ENCODE measurements around the gene BCL2L12.

Gene BCL2L12

GRCh38 chr19:49684983-49685553 lies 19.3 kb downstream of the BCL2L12 start:
- H3K27me3 ChIP-seq (ENCODE audit: control insufficient read depth in 5 of 5, insufficient read depth in 4 of 5, low read length in 5 of 5) = peaks cover 5 to 18% (median 10%) of the 10 kb centered on the region in 5 donors
- H3K4me1 ChIP-seq (ENCODE audit: control insufficient read depth in 5 of 5, insufficient read depth in 5 of 5, low read length in 5 of 5) = peaks cover 4 to 57% (median 41%) of the 10 kb centered on the region in 5 donors
- peaks cover 0 to 57% (median 49%) of the 10 kb centered on the region in 5 donors for H3K36me3 ChIP-seq (ENCODE audit: control insufficient read depth in 5 of 5, insufficient read depth in 5 of 5, low read length in 5 of 5)
- H3K9ac ChIP-seq (ENCODE audit: low read length in 5 of 5) = no peak overlapping the region
- no peak overlapping the region for H3K27ac ChIP-seq (ENCODE audit: low read depth, low read length)
- H3K9me3 ChIP-seq (ENCODE audit: control insufficient read depth in 5 of 5, low read length in 5 of 5) = no peaks in the 10 kb centered on the region
- H3K4me3 ChIP-seq (ENCODE audit: low read depth in 1 of 5, low read length in 5 of 5) = no peak overlapping the region

GRCh38 chr19:49685845-49686332 lies 20.2 kb downstream of the BCL2L12 start:
- Histone ChIP-seq H3K9me3 (ENCODE audit: control insufficient read depth in 5 of 5, low read length in 5 of 5) (no peaks in the 10 kb centered on the region), H3K27ac (ENCODE audit: low read depth, low read length) (no peak overlapping the region), H3K36me3 (ENCODE audit: control insufficient read depth in 5 of 5, insufficient read depth in 5 of 5, low read length in 5 of 5) (peaks cover 0 to 57% (median 49%) of the 10 kb centered on the region in 5 donors), H3K27me3 (ENCODE audit: control insufficient read depth in 5 of 5, insufficient read depth in 4 of 5, low read length in 5 of 5) (peaks cover 9 to 25% (median 12%) of the 10 kb centered on the region in 5 donors), H3K4me3 (ENCODE audit: low read depth in 1 of 5, low read length in 5 of 5) (no peak overlapping the region), H3K9ac (ENCODE audit: low read length in 5 of 5) (no peak overlapping the region), H3K4me1 (ENCODE audit: control insufficient read depth in 5 of 5, insufficient read depth in 5 of 5, low read length in 5 of 5) (peaks cover 7 to 57% (median 41%) of the 10 kb centered on the region in 5 donors)

GRCh38 chr19:49686503-49687088 lies 20.9 kb downstream of the BCL2L12 start:
- H3K4me3 ChIP-seq (ENCODE audit: low read depth in 1 of 5, low read length in 5 of 5) = no peak overlapping the region
- H3K9ac ChIP-seq (ENCODE audit: low read length in 5 of 5) = no peak overlapping the region
- no peaks in the 10 kb centered on the region for H3K9me3 ChIP-seq (ENCODE audit: control insufficient read depth in 5 of 5, low read length in 5 of 5)
- H3K27me3 ChIP-seq (ENCODE audit: control insufficient read depth in 5 of 5, insufficient read depth in 4 of 5, low read length in 5 of 5) = peaks cover 10 to 32% (median 19%) of the 10 kb centered on the region in 5 donors
- H3K27ac ChIP-seq (ENCODE audit: low read depth, low read length) = no peak overlapping the region
- H3K4me1 ChIP-seq (ENCODE audit: control insufficient read depth in 5 of 5, insufficient read depth in 5 of 5, low read length in 5 of 5) = peaks cover 7 to 61% (median 46%) of the 10 kb centered on the region in 5 donors
- H3K36me3 ChIP-seq (ENCODE audit: control insufficient read depth in 5 of 5, insufficient read depth in 5 of 5, low read length in 5 of 5) = peaks cover 0 to 57% (median 49%) of the 10 kb centered on the region in 5 donors

GRCh38 chr19:49687150-49687549 lies 21.4 kb downstream of the BCL2L12 start:
- peaks cover 10 to 33% (median 21%) of the 10 kb centered on the region in 5 donors for H3K27me3 ChIP-seq (ENCODE audit: control insufficient read depth in 5 of 5, insufficient read depth in 4 of 5, low read length in 5 of 5)
- peak overlapping the region in 1 of 5 donors; percentile 65 for H3K4me3 ChIP-seq (ENCODE audit: low read depth in 1 of 5, low read length in 5 of 5)
- no peak overlapping the region for H3K27ac ChIP-seq (ENCODE audit: low read depth, low read length)
- H3K9me3 ChIP-seq (ENCODE audit: control insufficient read depth in 5 of 5, low read length in 5 of 5) = no peaks in the 10 kb centered on the region
- peaks cover 7 to 58% (median 41%) of the 10 kb centered on the region in 5 donors for H3K4me1 ChIP-seq (ENCODE audit: control insufficient read depth in 5 of 5, insufficient read depth in 5 of 5, low read length in 5 of 5)
- no peak overlapping the region for H3K9ac ChIP-seq (ENCODE audit: low read length in 5 of 5)
- peaks cover 0 to 51% (median 43%) of the 10 kb centered on the region in 5 donors for H3K36me3 ChIP-seq (ENCODE audit: control insufficient read depth in 5 of 5, insufficient read depth in 5 of 5, low read length in 5 of 5)

- peaks cover 0 to 46% (median 39%) of the 10 kb centered on the region in 5 donors for H3K36me3 ChIP-seq (ENCODE audit: control insufficient read depth in 5 of 5, insufficient read depth in 5 of 5, low read length in 5 of 5)
- peaks cover 7 to 58% (median 40%) of the 10 kb centered on the region in 5 donors for H3K4me1 ChIP-seq (ENCODE audit: control insufficient read depth in 5 of 5, insufficient read depth in 5 of 5, low read length in 5 of 5)
- no peaks in the 10 kb centered on the region for H3K9me3 ChIP-seq (ENCODE audit: control insufficient read depth in 5 of 5, low read length in 5 of 5)
- peak overlapping the region in 2 of 5 donors; percentile 24 to 65 for H3K4me3 ChIP-seq (ENCODE audit: low read depth in 1 of 5, low read length in 5 of 5)
- no peak overlapping the region for H3K27ac ChIP-seq (ENCODE audit: low read depth, low read length)
- H3K27me3 ChIP-seq (ENCODE audit: control insufficient read depth in 5 of 5, insufficient read depth in 4 of 5, low read length in 5 of 5) = peaks cover 10 to 33% (median 21%) of the 10 kb centered on the region in 5 donors
- H3K9ac ChIP-seq (ENCODE audit: low read length in 5 of 5) = no peak overlapping the region
Observed at GRCh38 chr19:49687566-49688316, 22.0 kb downstream of the BCL2L12 start.

- H3K9me3 ChIP-seq (ENCODE audit: control insufficient read depth in 5 of 5, low read length in 5 of 5) = no peaks in the 10 kb centered on the region
- peaks cover 7 to 58% (median 40%) of the 10 kb centered on the region in 5 donors for H3K4me1 ChIP-seq (ENCODE audit: control insufficient read depth in 5 of 5, insufficient read depth in 5 of 5, low read length in 5 of 5)
- H3K27me3 ChIP-seq (ENCODE audit: control insufficient read depth in 5 of 5, insufficient read depth in 4 of 5, low read length in 5 of 5) = peaks cover 10 to 33% (median 21%) of the 10 kb centered on the region in 5 donors
- H3K9ac ChIP-seq (ENCODE audit: low read length in 5 of 5) = peak overlapping the region in 1 of 5 donors; percentile 14
- H3K4me3 ChIP-seq (ENCODE audit: low read depth in 1 of 5, low read length in 5 of 5) = peak overlapping the region in 2 of 5 donors; percentile 19 to 65
- H3K27ac ChIP-seq (ENCODE audit: low read depth, low read length) = no peak overlapping the region
- H3K36me3 ChIP-seq (ENCODE audit: control insufficient read depth in 5 of 5, insufficient read depth in 5 of 5, low read length in 5 of 5) = peaks cover 0 to 42% (median 36%) of the 10 kb centered on the region in 5 donors
Observed at GRCh38 chr19:49688531-49689132, 22.9 kb downstream of the BCL2L12 start.

GRCh38 chr19:49689133-49690078 lies 23.7 kb downstream of the BCL2L12 start, which contains the start of gene ADM5:
ADM5 (plus strand) TSS chr19:49689594; CDS start chr19:49689838, 244 bp downstream.
- Histone ChIP-seq H3K9me3 (ENCODE audit: control insufficient read depth in 5 of 5, low read length in 5 of 5) (no peaks in the 10 kb centered on the region), H3K4me1 (ENCODE audit: control insufficient read depth in 5 of 5, insufficient read depth in 5 of 5, low read length in 5 of 5) (peaks cover 7 to 58% (median 40%) of the 10 kb centered on the region in 5 donors), H3K9ac (ENCODE audit: low read length in 5 of 5) (peak within 1 kb of the TSS in 3 of 5 donors; percentile 27 to 68 (median 50)), H3K27me3 (ENCODE audit: control insufficient read depth in 5 of 5, insufficient read depth in 4 of 5, low read length in 5 of 5) (peaks cover 10 to 33% (median 21%) of the 10 kb centered on the region in 5 donors), H3K27ac (ENCODE audit: low read depth, low read length) (peak within 1 kb of the TSS; percentile 30), H3K36me3 (ENCODE audit: control insufficient read depth in 5 of 5, insufficient read depth in 5 of 5, low read length in 5 of 5) (peaks cover 0 to 34% (median 28%) of the 10 kb centered on the region in 5 donors), H3K4me3 (ENCODE audit: low read depth in 1 of 5, low read length in 5 of 5) (peak within 1 kb of the TSS; percentile 43 to 75 (median 66))

- Histone ChIP-seq H3K9ac (ENCODE audit: low read length in 5 of 5) (peak overlapping the region in 3 of 5 donors; percentile 27 to 68 (median 50)), H3K27ac (ENCODE audit: low read depth, low read length) (peak overlapping the region; percentile 30), H3K4me1 (ENCODE audit: control insufficient read depth in 5 of 5, insufficient read depth in 5 of 5, low read length in 5 of 5) (peaks cover 6 to 58% (median 40%) of the 10 kb centered on the region in 5 donors), H3K4me3 (ENCODE audit: low read depth in 1 of 5, low read length in 5 of 5) (peak overlapping the region; percentile 43 to 75 (median 66)), H3K9me3 (ENCODE audit: control insufficient read depth in 5 of 5, low read length in 5 of 5) (no peaks in the 10 kb centered on the region), H3K27me3 (ENCODE audit: control insufficient read depth in 5 of 5, insufficient read depth in 4 of 5, low read length in 5 of 5) (peaks cover 10 to 33% (median 21%) of the 10 kb centered on the region in 5 donors), H3K36me3 (ENCODE audit: control insufficient read depth in 5 of 5, insufficient read depth in 5 of 5, low read length in 5 of 5) (peaks cover 0 to 27% (median 20%) of the 10 kb centered on the region in 5 donors)
Observed at GRCh38 chr19:49690079-49690655, 24.4 kb downstream of the BCL2L12 start.
